H1 (cell line): Measurements from ENCODE around the gene TMIGD3. TPM values are rescaled to one million over a fixed set of nuclear protein-coding genes. Genes with fewer than 3 reads are reported as not detected.

ENCODE experiments used
- BACH1 ChIP-seq: IDR thresholded peaks from 2 replicates; pipeline ENCODE4 v1.6.1; 2012; ENCODE audit warnings: low read length, improper control_type of control experiment
- CTBP2 ChIP-seq: IDR thresholded peaks from 2 replicates; pipeline ENCODE4 v1.7.0; 2011; ENCODE audit warnings: borderline replicate concordance, mild to moderate bottlenecking, moderate library complexity, mixed read lengths, low read length; ENCODE audit not compliant: insufficient read depth, insufficient read length
- NRF1 ChIP-seq: IDR thresholded peaks from 2 replicates; pipeline ENCODE4 v1.6.1; 2011; ENCODE audit warnings: mild to moderate bottlenecking, low read depth, low read length, improper control_type of control experiment
- TAF7 ChIP-seq: optimal IDR thresholded peaks from 2 replicates; pipeline ENCODE3; 2011; ENCODE audit warnings: low read depth, mild to moderate bottlenecking, inconsistent platforms, low read length, moderate library complexity, borderline replicate concordance
- YY1 ChIP-seq: IDR thresholded peaks from 2 replicates; pipeline ENCODE4 v1.6.1; 2011; ENCODE audit warnings: low read depth, mild to moderate bottlenecking, low read length
- polyA plus RNA-seq, 7 experiments: library from polyadenylated mRNA; depleted of rRNA in 3 of 7; stranded (reverse) in 5 of 7; unstranded in 2 of 7; fragments of >200 nt in 5 of 7; fragments of 200-250 nt in 2 of 7; gene quantifications; 1 replicate in 5 of 7; 2 replicates in 1 of 7; 4 replicates in 1 of 7; pipeline versions ENCODE4 v1.2.1 to v1.2.3, GENCODE V29; 2011 to 2013; ENCODE audit warnings: missing spikeins in 2 of 7, mixed read lengths in 2 of 7
- total RNA-seq: library from RNA; stranded (reverse); fragmentation: NEBNext Ultra II Directional; extraction: Animal tissue kit (Norgen Biotek cat#: 25700); gene quantifications from 2 replicates; pipeline ENCODE4 v1.2.1, GENCODE V29; 2021
- TF ChIP-seq, protein P1 (sequence below): fragments of 300-600 bp; sonication (generic); IDR thresholded peaks from 2 replicates; pipeline ENCODE4 v1.7.1; 2012; ENCODE audit warnings: low read length, moderate library complexity, mild to moderate bottlenecking, inconsistent platforms; ENCODE audit not compliant: insufficient replicate concordance
- TF ChIP-seq, protein P2 (sequence below), 3 experiments: IDR thresholded peaks; 1 replicate in 2 of 3; 2 replicates in 1 of 3; pipeline versions ENCODE4 v1.5.1 to v1.6.1; 2011; ENCODE audit warnings: low read length in 3 of 3, mild to moderate bottlenecking in 3 of 3, inconsistent platforms in 2 of 3, low read depth in 1 of 3, moderate library complexity in 1 of 3; ENCODE audit not compliant: insufficient read depth in 1 of 3; ENCODE audit errors: control extremely low read depth in 1 of 3

TMIGD3 gene
- total and polyA plus RNA-seq, 2 of the 8 experiments (the other 6 are each of a cell fraction or from before 2014, with no cell fraction given): not detected

DNA sequence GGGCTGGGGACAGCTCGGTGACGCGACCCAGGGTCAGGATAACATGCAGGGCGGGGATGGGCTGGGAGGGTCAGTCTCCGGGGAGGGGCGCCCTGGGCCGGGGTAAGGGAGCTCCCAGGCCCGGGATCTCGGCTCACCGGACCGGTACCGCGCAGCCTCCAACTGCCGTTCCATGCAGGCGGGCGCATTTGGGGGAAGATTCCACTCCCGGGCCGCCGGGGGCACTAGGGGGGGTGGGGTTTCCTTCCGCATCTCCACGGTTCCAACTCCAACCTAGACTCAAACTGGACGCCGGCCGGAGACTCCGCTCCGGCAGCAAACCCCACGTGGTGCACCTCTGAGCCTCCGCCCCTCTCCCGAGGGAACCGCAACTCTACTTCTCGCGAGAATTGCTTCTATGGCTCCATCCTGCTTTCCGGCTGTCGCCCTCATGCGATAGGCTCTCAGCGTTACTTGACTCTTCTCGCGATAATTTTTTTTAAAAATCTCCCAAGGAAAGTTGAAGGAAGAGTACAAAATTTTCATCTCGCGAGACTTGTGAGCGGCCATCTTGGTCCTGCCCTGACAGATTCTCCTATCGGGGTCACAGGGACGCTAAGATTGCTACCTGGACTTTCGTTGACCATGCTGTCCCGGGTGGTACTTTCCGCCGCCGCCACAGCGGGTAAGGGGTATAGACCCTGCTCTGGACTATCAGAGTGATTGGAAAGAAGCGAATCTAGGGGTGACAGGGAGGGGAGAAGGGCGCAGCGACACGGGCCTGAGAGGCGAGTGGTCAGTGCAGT is 54.3 kb downstream of the TMIGD3 start, which contains the start of the genes ATP5PB and WDR77 (continued):
- TF ChIP-seq, protein P1, sequence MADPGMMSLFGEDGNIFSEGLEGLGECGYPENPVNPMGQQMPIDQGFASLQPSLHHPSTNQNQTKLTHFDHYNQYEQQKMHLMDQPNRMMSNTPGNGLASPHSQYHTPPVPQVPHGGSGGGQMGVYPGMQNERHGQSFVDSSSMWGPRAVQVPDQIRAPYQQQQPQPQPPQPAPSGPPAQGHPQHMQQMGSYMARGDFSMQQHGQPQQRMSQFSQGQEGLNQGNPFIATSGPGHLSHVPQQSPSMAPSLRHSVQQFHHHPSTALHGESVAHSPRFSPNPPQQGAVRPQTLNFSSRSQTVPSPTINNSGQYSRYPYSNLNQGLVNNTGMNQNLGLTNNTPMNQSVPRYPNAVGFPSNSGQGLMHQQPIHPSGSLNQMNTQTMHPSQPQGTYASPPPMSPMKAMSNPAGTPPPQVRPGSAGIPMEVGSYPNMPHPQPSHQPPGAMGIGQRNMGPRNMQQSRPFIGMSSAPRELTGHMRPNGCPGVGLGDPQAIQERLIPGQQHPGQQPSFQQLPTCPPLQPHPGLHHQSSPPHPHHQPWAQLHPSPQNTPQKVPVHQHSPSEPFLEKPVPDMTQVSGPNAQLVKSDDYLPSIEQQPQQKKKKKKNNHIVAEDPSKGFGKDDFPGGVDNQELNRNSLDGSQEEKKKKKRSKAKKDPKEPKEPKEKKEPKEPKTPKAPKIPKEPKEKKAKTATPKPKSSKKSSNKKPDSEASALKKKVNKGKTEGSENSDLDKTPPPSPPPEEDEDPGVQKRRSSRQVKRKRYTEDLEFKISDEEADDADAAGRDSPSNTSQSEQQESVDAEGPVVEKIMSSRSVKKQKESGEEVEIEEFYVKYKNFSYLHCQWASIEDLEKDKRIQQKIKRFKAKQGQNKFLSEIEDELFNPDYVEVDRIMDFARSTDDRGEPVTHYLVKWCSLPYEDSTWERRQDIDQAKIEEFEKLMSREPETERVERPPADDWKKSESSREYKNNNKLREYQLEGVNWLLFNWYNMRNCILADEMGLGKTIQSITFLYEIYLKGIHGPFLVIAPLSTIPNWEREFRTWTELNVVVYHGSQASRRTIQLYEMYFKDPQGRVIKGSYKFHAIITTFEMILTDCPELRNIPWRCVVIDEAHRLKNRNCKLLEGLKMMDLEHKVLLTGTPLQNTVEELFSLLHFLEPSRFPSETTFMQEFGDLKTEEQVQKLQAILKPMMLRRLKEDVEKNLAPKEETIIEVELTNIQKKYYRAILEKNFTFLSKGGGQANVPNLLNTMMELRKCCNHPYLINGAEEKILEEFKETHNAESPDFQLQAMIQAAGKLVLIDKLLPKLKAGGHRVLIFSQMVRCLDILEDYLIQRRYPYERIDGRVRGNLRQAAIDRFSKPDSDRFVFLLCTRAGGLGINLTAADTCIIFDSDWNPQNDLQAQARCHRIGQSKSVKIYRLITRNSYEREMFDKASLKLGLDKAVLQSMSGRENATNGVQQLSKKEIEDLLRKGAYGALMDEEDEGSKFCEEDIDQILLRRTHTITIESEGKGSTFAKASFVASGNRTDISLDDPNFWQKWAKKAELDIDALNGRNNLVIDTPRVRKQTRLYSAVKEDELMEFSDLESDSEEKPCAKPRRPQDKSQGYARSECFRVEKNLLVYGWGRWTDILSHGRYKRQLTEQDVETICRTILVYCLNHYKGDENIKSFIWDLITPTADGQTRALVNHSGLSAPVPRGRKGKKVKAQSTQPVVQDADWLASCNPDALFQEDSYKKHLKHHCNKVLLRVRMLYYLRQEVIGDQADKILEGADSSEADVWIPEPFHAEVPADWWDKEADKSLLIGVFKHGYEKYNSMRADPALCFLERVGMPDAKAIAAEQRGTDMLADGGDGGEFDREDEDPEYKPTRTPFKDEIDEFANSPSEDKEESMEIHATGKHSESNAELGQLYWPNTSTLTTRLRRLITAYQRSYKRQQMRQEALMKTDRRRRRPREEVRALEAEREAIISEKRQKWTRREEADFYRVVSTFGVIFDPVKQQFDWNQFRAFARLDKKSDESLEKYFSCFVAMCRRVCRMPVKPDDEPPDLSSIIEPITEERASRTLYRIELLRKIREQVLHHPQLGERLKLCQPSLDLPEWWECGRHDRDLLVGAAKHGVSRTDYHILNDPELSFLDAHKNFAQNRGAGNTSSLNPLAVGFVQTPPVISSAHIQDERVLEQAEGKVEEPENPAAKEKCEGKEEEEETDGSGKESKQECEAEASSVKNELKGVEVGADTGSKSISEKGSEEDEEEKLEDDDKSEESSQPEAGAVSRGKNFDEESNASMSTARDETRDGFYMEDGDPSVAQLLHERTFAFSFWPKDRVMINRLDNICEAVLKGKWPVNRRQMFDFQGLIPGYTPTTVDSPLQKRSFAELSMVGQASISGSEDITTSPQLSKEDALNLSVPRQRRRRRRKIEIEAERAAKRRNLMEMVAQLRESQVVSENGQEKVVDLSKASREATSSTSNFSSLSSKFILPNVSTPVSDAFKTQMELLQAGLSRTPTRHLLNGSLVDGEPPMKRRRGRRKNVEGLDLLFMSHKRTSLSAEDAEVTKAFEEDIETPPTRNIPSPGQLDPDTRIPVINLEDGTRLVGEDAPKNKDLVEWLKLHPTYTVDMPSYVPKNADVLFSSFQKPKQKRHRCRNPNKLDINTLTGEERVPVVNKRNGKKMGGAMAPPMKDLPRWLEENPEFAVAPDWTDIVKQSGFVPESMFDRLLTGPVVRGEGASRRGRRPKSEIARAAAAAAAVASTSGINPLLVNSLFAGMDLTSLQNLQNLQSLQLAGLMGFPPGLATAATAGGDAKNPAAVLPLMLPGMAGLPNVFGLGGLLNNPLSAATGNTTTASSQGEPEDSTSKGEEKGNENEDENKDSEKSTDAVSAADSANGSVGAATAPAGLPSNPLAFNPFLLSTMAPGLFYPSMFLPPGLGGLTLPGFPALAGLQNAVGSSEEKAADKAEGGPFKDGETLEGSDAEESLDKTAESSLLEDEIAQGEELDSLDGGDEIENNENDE: no peak
- TF ChIP-seq TAF7 (no peak), NRF1 (no peak), YY1 (peak; percentile 97), BACH1 (no peak), CTBP2 (no peak)
- TF ChIP-seq, protein P2, sequence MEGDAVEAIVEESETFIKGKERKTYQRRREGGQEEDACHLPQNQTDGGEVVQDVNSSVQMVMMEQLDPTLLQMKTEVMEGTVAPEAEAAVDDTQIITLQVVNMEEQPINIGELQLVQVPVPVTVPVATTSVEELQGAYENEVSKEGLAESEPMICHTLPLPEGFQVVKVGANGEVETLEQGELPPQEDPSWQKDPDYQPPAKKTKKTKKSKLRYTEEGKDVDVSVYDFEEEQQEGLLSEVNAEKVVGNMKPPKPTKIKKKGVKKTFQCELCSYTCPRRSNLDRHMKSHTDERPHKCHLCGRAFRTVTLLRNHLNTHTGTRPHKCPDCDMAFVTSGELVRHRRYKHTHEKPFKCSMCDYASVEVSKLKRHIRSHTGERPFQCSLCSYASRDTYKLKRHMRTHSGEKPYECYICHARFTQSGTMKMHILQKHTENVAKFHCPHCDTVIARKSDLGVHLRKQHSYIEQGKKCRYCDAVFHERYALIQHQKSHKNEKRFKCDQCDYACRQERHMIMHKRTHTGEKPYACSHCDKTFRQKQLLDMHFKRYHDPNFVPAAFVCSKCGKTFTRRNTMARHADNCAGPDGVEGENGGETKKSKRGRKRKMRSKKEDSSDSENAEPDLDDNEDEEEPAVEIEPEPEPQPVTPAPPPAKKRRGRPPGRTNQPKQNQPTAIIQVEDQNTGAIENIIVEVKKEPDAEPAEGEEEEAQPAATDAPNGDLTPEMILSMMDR (IDR thresholded peaks at IDR 0.05; ENCODE audit: control extremely low read depth in 1 of 3, insufficient read depth in 1 of 3, low read depth in 1 of 3, low read length in 3 of 3): no peak
